Heart left ventricle (tissue), 16 donors: Measurements from ENCODE around the gene SIX5. TPM values are rescaled to one million over a fixed set of nuclear protein-coding genes. Genes with fewer than 3 reads are reported as not detected.

Experiments used
- ATAC-seq, 4 donors: fragments of 200-7000 bp; cut with Tn5 transposase; one replicate each; pipeline ENCODE4 v1.9.1; 2020 to 2022; ENCODE audit warnings: moderate library complexity in 4 of 4, mild to moderate bottlenecking in 3 of 4, moderate number of reproducible peaks in 1 of 4
- DNase-seq, 5 donors: peaks; one replicate each; pipeline ENCODE4 v3.0.0-alpha.2; 2020
- H3K27ac ChIP-seq, 12 donors: fragments of 200-600 bp; sonication (generic) in 4 of 12; one replicate each; pipeline versions ENCODE4 v1.5.0 to v1.8.0; 2016 to 2022; ENCODE audit warnings: mild to moderate bottlenecking in 2 of 12
- H3K27me3 ChIP-seq, 9 donors: fragments of 200-600 bp; sonication (generic) in 2 of 9; one replicate each; pipeline versions ENCODE4 v1.5.1 to v1.8.0; 2016 to 2022; ENCODE audit warnings: mild to moderate bottlenecking in 3 of 9
- H3K36me3 ChIP-seq, 9 donors: fragments of 200-600 bp; sonication (generic) in 2 of 9; one replicate each; pipeline versions ENCODE4 v1.5.0 to v1.8.0; 2018 to 2022; ENCODE audit warnings: mild to moderate bottlenecking in 2 of 9
- H3K4me1 ChIP-seq, 12 donors: fragments of 200-600 bp; sonication (generic) in 4 of 12; one replicate each; pipeline versions ENCODE4 v1.5.0 to v1.8.0; 2016 to 2022; ENCODE audit warnings: mild to moderate bottlenecking in 3 of 12
- H3K4me3 ChIP-seq, 12 donors: fragments of 200-600 bp; sonication (generic) in 4 of 12; one replicate each; pipeline versions ENCODE4 v1.5.0 to v1.8.0; 2017 to 2022; ENCODE audit warnings: mild to moderate bottlenecking in 9 of 12, moderate library complexity in 4 of 12
- H3K9me3 ChIP-seq, 12 donors: fragments of 200-600 bp; sonication (generic) in 4 of 12; one replicate each; pipeline versions ENCODE4 v1.5.0 to v1.8.0; 2016 to 2022; ENCODE audit warnings: mild to moderate bottlenecking in 1 of 12
- CTCF ChIP-seq, 12 donors: fragments of 200-600 bp; sonication (generic) in 4 of 12; IDR thresholded peaks; one replicate each; pipeline versions ENCODE4 v1.5.0 to v1.8.0; 2018 to 2022; ENCODE audit warnings: antibody characterized with exemption in 12 of 12, mild to moderate bottlenecking in 5 of 12
- POLR2A ChIP-seq, 2 donors: fragments of 450-650 bp; IDR thresholded peaks; one replicate each; pipeline ENCODE4 v1.6.1; 2017; ENCODE audit warnings: antibody characterized with exemption in 2 of 2, mild to moderate bottlenecking in 2 of 2, moderate library complexity in 2 of 2
- WGBS, 4 donors: extraction: QIAGEN DNeasy Blood & Tissue Kit in 2 of 4; methylation state at CpG; one replicate each; pipeline versions ENCODE4 v1.1.5 to v1.1.7; 2013 to 2018; 5-methylcytosine and 5-hydroxymethylcytosine counted together
- intact Hi-C, 10 donors: fragments of 100-400 bp; cut with DNase I; formaldehyde crosslinking; loops; one replicate each; pipeline versions ENCODE4 v1.11.1 to v1.14.2; 2022
- polyA plus RNA-seq, 2 donors: library from polyadenylated mRNA; stranded (reverse); fragments of 200-250 nt; gene quantifications; one replicate each; pipeline ENCODE4 v1.2.3, GENCODE V29; 2013
- total RNA-seq, 9 donors: library from RNA; depleted of rRNA in 2 of 9; stranded (reverse); fragments of >200 nt in 2 of 9; fragmentation: NEBNext Ultra II Directional in 3 of 9; extraction: Animal tissue kit (Norgen Biotek cat#: 25700) in 3 of 9; gene quantifications; one replicate each; pipeline versions ENCODE4 v1.1.0 to v1.2.4, GENCODE V29; 2016 to 2023
- donor health status: ischemic (EF 13 %, LVEDD 7.1; RV severe dilation, severe dysfunction).
- donor health status: healthy with polysubstance abuse.
- donor health status: DM: no; HTN: yes; CAD: no.
- donor health status: DM: no; HTN: no; CAD: no.
- donor health status: ischemic (EF 25% LVEDD 6.9; RV normal size, moderate dysfunction).
- donor health status: ischemic (EF 25% LVEDD 5.7; RV mildly dilated, moderate dysfunction).
- donor health status: healthy.
- donor health status: DM: yes; HTN: yes; CAD: no.
- donor health status: ischemic (EF 35%, LVEDD 5.7; RV mildly dilated, moderate dysfunction).
- donor health status: nonischemic (EF 11% LVEDD 7.7; RV severe dilation, severe dysfunction).
- donor health status: DM: yes; HTN: yes; CAD: no.
- donor health status: PGD.
- donor health status: ischemic (EF 29% LVEDD 5.4; RV normal size, mild dysfunction).
- donor health status: nonischemic (EF 23%, LVEDD 6.1; RV moderate dilation, normal function).

Gene SIX5
- total and polyA plus RNA-seq, 11 donors, result 13.7 to 24.0 (median 21.9) TPM

- ATAC-seq (no peak), DNase-seq (no peak)
- Histone ChIP-seq H3K4me1 (peaks cover 0 to 92% (median 52%) of the 10 kb centered on the region in 12 donors), H3K4me3 (no peak overlapping the region), H3K27me3 (peaks cover 0 to 75% (median 0%) of the 10 kb centered on the region in 9 donors), H3K36me3 (peaks cover 0 to 42% (median 33%) of the 10 kb centered on the region in 9 donors), H3K27ac (peak overlapping the region; percentile 74 to 98 (median 95)), H3K9me3 (no peaks in the 10 kb centered on the region)
- no peak for TF ChIP-seq CTCF (IDR thresholded peaks at IDR 0.05)
- TF ChIP-seq POLR2A (IDR thresholded peaks at IDR 0.05), result no peak
- intact Hi-C loops, result no loop called here
- 63 to 78% (median 74%) methylated on average over 3 to 4 of the region's 4 CpGs for WGBS, 4 donors
Measured at GRCh38 chr19:45784096-45784495, 15.0 kb upstream of the SIX5 start.

- ATAC-seq (peak; percentile 64 to 86 (median 77)), DNase-seq (peak; percentile 83 to 92 (median 85))
- H3K27me3 ChIP-seq, result peaks cover 0 to 74% (median 0%) of the 10 kb centered on the region in 9 donors
- TF ChIP-seq POLR2A (IDR thresholded peaks at IDR 0.05) (peak in 1 of 2 donors; percentile 53), CTCF (IDR thresholded peaks at IDR 0.05) (peak in 5 of 12 donors; percentile 15 to 40 (median 18))
- intact Hi-C loops, result no loop called here
- peaks cover 0 to 42% (median 28%) of the 10 kb centered on the region in 9 donors for H3K36me3 ChIP-seq
- 30 to 43% (median 37%) methylated on average over 18 to 26 of the region's 26 CpGs for WGBS, 4 donors
- peaks cover 0 to 84% (median 51%) of the 10 kb centered on the region in 12 donors for H3K4me1 ChIP-seq
- peak overlapping the region in 10 of 12 donors; percentile 55 to 92 (median 68) for H3K4me3 ChIP-seq
- no peaks in the 10 kb centered on the region for H3K9me3 ChIP-seq
- H3K27ac ChIP-seq, result peak overlapping the region; percentile 74 to 98 (median 95)
Measured at GRCh38 chr19:45782820-45783785, 14.1 kb upstream of the SIX5 start.

GRCh38 chr19:45782162-45782691 lies 13.2 kb upstream of the SIX5 start, which contains the start of gene DMPK:
TSS of gene DMPK (minus strand) at chr19:45782490. CDS start at chr19:45782352, 138 bp downstream.
- Histone ChIP-seq H3K36me3 (peaks cover 0 to 44% (median 35%) of the 10 kb centered on the region in 9 donors), H3K27me3 (peaks cover 0 to 74% (median 0%) of the 10 kb centered on the region in 9 donors), H3K27ac (peak within 1 kb of the TSS; percentile 74 to 98 (median 95)), H3K9me3 (no peaks in the 10 kb centered on the region), H3K4me1 (peaks cover 0 to 77% (median 51%) of the 10 kb centered on the region in 12 donors), H3K4me3 (peak within 1 kb of the TSS; percentile 37 to 92 (median 63))
- intact Hi-C loops, result no loop called here
- DNase-seq, result peak; percentile 77 to 84 (median 78)
- TF ChIP-seq POLR2A (IDR thresholded peaks at IDR 0.05) (peak in 1 of 2 donors; percentile 46), CTCF (IDR thresholded peaks at IDR 0.05) (no peak)
- 6 to 20% (median 16%) methylated on average over 8 to 18 of the region's 18 CpGs for WGBS, 4 donors
- ATAC-seq, result peak; percentile 64 to 75 (median 68)
